ENCODE results near the gene NPAS1. TPM values are rescaled to one million over a fixed set of nuclear protein-coding genes. Genes with fewer than 3 reads are reported as not detected.
A peak's percentile ranks its signal among the peaks of the same experiment; 100 is the strongest.

NPAS1 gene
- total and polyA plus RNA-seq, 4 donors: 0.69 to 5.2 (median 2.3) TPM

GRCh38 chr19:46978171-46978869, 41.3 kb upstream of the NPAS1 start:
- H3K4me1 ChIP-seq (ENCODE audit: control insufficient read depth, insufficient read depth, low read length): peaks cover 70% of the 10 kb centered on the region
- H3K27ac ChIP-seq (ENCODE audit: low read depth, low read length): no peak overlapping the region

DNA sequence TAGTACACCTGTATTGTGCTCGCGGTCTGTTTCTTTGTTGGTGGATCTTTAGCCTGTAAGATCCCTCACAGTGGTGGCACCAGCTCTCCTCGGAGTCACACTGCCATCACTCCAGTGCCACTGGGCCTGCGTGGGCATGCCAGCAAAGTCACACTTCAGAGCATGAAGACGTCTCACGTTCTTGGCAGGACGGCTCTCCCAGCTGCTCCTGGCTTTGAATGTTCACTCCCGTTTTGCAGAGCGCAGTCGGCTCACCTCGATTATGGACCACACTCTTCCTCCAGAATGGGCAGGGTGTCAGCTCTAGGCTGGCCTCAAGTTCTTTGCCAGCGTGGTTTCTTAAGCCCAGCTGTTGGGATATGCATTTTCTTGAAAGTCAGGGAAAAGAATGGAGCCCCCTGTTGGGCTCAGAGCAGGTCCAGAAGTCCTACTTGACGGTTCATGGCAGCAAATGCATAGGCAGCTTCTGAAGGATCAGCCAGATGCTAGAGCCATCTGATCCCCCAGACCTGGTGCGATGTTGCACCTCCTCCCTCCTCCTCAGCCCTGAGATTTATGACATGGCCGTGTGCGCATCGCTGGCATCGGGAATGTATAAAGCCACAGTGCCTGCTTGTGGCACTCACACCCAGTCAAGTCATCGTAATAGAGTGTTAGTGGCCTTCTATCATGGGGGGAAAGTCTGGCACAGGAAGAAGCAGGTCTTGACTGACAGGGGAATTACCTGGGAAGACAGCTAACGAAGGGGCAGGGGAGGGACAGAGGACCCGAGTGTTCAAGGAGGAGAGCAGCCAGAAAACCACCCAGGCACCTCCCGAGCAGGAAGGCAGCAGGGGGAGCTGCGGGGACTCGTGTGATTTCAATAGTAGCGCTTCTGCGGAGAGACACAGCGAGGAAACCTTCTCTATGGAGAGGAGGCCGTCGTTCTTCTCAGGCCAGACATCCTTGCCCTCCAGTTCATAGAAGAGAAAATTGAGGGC, 40.2 kb upstream of the NPAS1 start:
- Histone ChIP-seq H3K27ac (ENCODE audit: low read depth, low read length) (no peak overlapping the region), H3K4me3 (ENCODE audit: low read depth, low read length) (no peak overlapping the region), H3K27me3 (ENCODE audit: control insufficient read depth, insufficient read depth, low read length) (no peaks in the 10 kb centered on the region), H3K36me3 (ENCODE audit: control insufficient read depth, insufficient read depth, low read length) (peaks cover 7% of the 10 kb centered on the region), H3K9me3 (ENCODE audit: control insufficient read depth, insufficient read depth, low read length) (no peaks in the 10 kb centered on the region), H3K4me1 (ENCODE audit: control insufficient read depth, insufficient read depth, low read length) (peaks cover 73% of the 10 kb centered on the region)
- peak in 2 of 6 donors; percentile 62 to 70 for DNase-seq (ENCODE audit: low read depth in 4 of 6, low spot score in 6 of 6)
- 43% methylated on average over 28 of the region's 29 CpGs for WGBS (ENCODE audit: insufficient coverage)

More at GRCh38 chr19:46978171-46978869, 41.3 kb upstream of the NPAS1 start:
- WGBS (ENCODE audit: insufficient coverage): 83% methylated on average over 5 of the region's 5 CpGs
- H3K4me3 ChIP-seq (ENCODE audit: low read depth, low read length): no peak overlapping the region
- peaks cover 7% of the 10 kb centered on the region for H3K36me3 ChIP-seq (ENCODE audit: control insufficient read depth, insufficient read depth, low read length)
- no peaks in the 10 kb centered on the region for H3K27me3 ChIP-seq (ENCODE audit: control insufficient read depth, insufficient read depth, low read length)
- DNase-seq (ENCODE audit: low read depth in 4 of 6, low spot score in 6 of 6): no peak
- no peaks in the 10 kb centered on the region for H3K9me3 ChIP-seq (ENCODE audit: control insufficient read depth, insufficient read depth, low read length)

- Histone ChIP-seq H3K4me1 (ENCODE audit: control insufficient read depth, insufficient read depth, low read length) (peaks cover 69% of the 10 kb centered on the region), H3K27ac (ENCODE audit: low read depth, low read length) (no peak overlapping the region)
- no peak for DNase-seq (ENCODE audit: low read depth in 4 of 6, low spot score in 6 of 6)
These were observed 38.9 kb upstream of the NPAS1 start for GRCh38 chr19:46980761-46981160.

DNA sequence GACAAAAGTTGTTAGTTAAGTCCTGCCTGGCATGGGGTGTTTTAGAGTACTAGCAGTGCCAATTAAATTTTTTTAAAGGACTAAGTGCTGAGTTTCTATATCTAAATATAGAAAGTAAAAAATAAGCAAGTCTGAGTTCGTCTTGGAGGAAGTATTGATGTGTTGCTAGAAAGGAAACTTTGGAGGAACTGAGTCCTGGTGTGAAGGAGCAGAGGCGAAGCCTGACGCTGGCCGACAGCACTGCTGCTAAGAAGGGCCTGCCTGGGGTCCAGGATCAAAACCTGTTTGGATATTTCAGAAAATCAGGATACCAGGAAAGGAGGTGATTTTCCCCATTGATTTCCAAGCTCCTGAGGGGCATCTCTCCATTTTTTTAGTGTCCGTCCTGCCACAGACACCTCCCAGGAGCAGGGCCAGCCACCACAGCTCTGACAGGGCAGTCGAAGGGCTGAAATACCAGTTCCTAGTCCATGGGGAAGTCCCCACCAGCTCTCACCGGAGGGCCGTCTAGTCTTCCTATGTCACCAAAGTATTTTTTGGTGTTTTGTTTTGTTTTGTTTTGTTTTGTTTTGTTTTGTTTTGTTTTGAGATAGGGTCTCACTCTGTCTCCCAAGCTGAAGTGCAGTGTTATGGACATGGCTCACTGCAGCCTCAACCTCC, 38.2 kb upstream of the NPAS1 start:
- Histone ChIP-seq H3K4me3 (ENCODE audit: low read depth, low read length) (no peak overlapping the region), H3K4me1 (ENCODE audit: control insufficient read depth, insufficient read depth, low read length) (peaks cover 65% of the 10 kb centered on the region), H3K9me3 (ENCODE audit: control insufficient read depth, insufficient read depth, low read length) (no peaks in the 10 kb centered on the region), H3K36me3 (ENCODE audit: control insufficient read depth, insufficient read depth, low read length) (peaks cover 6% of the 10 kb centered on the region), H3K27me3 (ENCODE audit: control insufficient read depth, insufficient read depth, low read length) (no peaks in the 10 kb centered on the region), H3K27ac (ENCODE audit: low read depth, low read length) (peak overlapping the region; percentile 10)
- no peak for DNase-seq (ENCODE audit: low read depth in 4 of 6, low spot score in 6 of 6)
- whole genome bisulfite sequencing (ENCODE audit: insufficient coverage): 95% methylated on average over 6 of the region's 8 CpGs

More at GRCh38 chr19:46980761-46981160, 38.9 kb upstream of the NPAS1 start:
- H3K4me3 ChIP-seq (ENCODE audit: low read depth, low read length): no peak overlapping the region
- no peaks in the 10 kb centered on the region for H3K9me3 ChIP-seq (ENCODE audit: control insufficient read depth, insufficient read depth, low read length)
- WGBS (ENCODE audit: insufficient coverage): 80% methylated on average over 1 of the region's 3 CpGs
- peaks cover 7% of the 10 kb centered on the region for H3K36me3 ChIP-seq (ENCODE audit: control insufficient read depth, insufficient read depth, low read length)
- no peaks in the 10 kb centered on the region for H3K27me3 ChIP-seq (ENCODE audit: control insufficient read depth, insufficient read depth, low read length)

GRCh38 chr19:46983097-46983496, 36.5 kb upstream of the NPAS1 start:
- no CpG with 5 or more reads among the region's 6 CpGs for WGBS (ENCODE audit: insufficient coverage)
- H3K4me1 ChIP-seq (ENCODE audit: control insufficient read depth, insufficient read depth, low read length): peaks cover 48% of the 10 kb centered on the region

GRCh38 chr19:46984077-46985010, 35.3 kb upstream of the NPAS1 start:
- Histone ChIP-seq H3K4me1 (ENCODE audit: control insufficient read depth, insufficient read depth, low read length) (peaks cover 37% of the 10 kb centered on the region), H3K27me3 (ENCODE audit: control insufficient read depth, insufficient read depth, low read length) (no peaks in the 10 kb centered on the region), H3K9me3 (ENCODE audit: control insufficient read depth, insufficient read depth, low read length) (no peaks in the 10 kb centered on the region), H3K4me3 (ENCODE audit: low read depth, low read length) (no peak overlapping the region), H3K36me3 (ENCODE audit: control insufficient read depth, insufficient read depth, low read length) (peaks cover 15% of the 10 kb centered on the region), H3K27ac (ENCODE audit: low read depth, low read length) (no peak overlapping the region)
- DNase-seq (ENCODE audit: low read depth in 4 of 6, low spot score in 6 of 6): peak in 1 of 6 donors; percentile 55
- 48% methylated on average over 18 of the region's 20 CpGs for WGBS (ENCODE audit: insufficient coverage)

More at GRCh38 chr19:46983097-46983496, 36.5 kb upstream of the NPAS1 start:
- Histone ChIP-seq H3K27me3 (ENCODE audit: control insufficient read depth, insufficient read depth, low read length) (no peaks in the 10 kb centered on the region), H3K27ac (ENCODE audit: low read depth, low read length) (no peak overlapping the region), H3K36me3 (ENCODE audit: control insufficient read depth, insufficient read depth, low read length) (peaks cover 9% of the 10 kb centered on the region), H3K9me3 (ENCODE audit: control insufficient read depth, insufficient read depth, low read length) (no peaks in the 10 kb centered on the region), H3K4me3 (ENCODE audit: low read depth, low read length) (no peak overlapping the region)
- DNase-seq (ENCODE audit: low read depth in 4 of 6, low spot score in 6 of 6): no peak

- Histone ChIP-seq H3K27ac (ENCODE audit: low read depth, low read length) (no peak overlapping the region), H3K9me3 (ENCODE audit: control insufficient read depth, insufficient read depth, low read length) (no peaks in the 10 kb centered on the region), H3K4me1 (ENCODE audit: control insufficient read depth, insufficient read depth, low read length) (peaks cover 37% of the 10 kb centered on the region), H3K27me3 (ENCODE audit: control insufficient read depth, insufficient read depth, low read length) (no peaks in the 10 kb centered on the region), H3K4me3 (ENCODE audit: low read depth, low read length) (no peak overlapping the region), H3K36me3 (ENCODE audit: control insufficient read depth, insufficient read depth, low read length) (peaks cover 26% of the 10 kb centered on the region)
- DNase-seq (ENCODE audit: low read depth in 4 of 6, low spot score in 6 of 6): no peak
- 43% methylated on average over 10 of the region's 14 CpGs for WGBS (ENCODE audit: insufficient coverage)
These were observed 33.9 kb upstream of the NPAS1 start for GRCh38 chr19:46985542-46986415.

GRCh38 chr19:46988614-46989230, 30.9 kb upstream of the NPAS1 start:
- Histone ChIP-seq H3K4me1 (ENCODE audit: control insufficient read depth, insufficient read depth, low read length) (peaks cover 33% of the 10 kb centered on the region), H3K36me3 (ENCODE audit: control insufficient read depth, insufficient read depth, low read length) (peaks cover 46% of the 10 kb centered on the region), H3K27me3 (ENCODE audit: control insufficient read depth, insufficient read depth, low read length) (no peaks in the 10 kb centered on the region), H3K4me3 (ENCODE audit: low read depth, low read length) (no peak overlapping the region), H3K9me3 (ENCODE audit: control insufficient read depth, insufficient read depth, low read length) (no peaks in the 10 kb centered on the region), H3K27ac (ENCODE audit: low read depth, low read length) (no peak overlapping the region)
- no peak for DNase-seq (ENCODE audit: low read depth in 4 of 6, low spot score in 6 of 6)
- 94% methylated on average over 9 of the region's 14 CpGs for WGBS (ENCODE audit: insufficient coverage)
